Measurements from ENCODE around the gene KRTAP9-9. TPM values are rescaled to one million over a fixed set of nuclear protein-coding genes. Genes with fewer than 3 reads are reported as not detected.

The KRTAP9-9 gene
- polyA plus RNA-seq, 1 donor from 2014 or later, result not detected

GRCh38 chr17:41212524-41213169, 42.5 kb upstream of the KRTAP9-9 start:
- Histone ChIP-seq H3K4me3 (ENCODE audit: low read length) (no peak overlapping the region), H3K9me2 (ENCODE audit: insufficient read depth, low read length) (no peaks in the 10 kb centered on the region), H3K27me3 (ENCODE audit: insufficient read depth, low read depth, low read length) (no peaks in the 10 kb centered on the region), H3K36me3 (ENCODE audit: insufficient read depth, low read length) (no peaks in the 10 kb centered on the region), H3K79me2 (replicated peaks; ENCODE audit: insufficient read depth, low read length) (no peaks in the 10 kb centered on the region), H3K27ac (ENCODE audit: low read length) (no peak overlapping the region), H3F3A (ENCODE audit: insufficient read depth, low read length, poor library complexity, severe bottlenecking) (no peaks in the 10 kb centered on the region), H2AFZ (ENCODE audit: low read depth, low read length) (no peak overlapping the region), H3K9ac (ENCODE audit: low read length) (no peak overlapping the region), H3K4me2 (ENCODE audit: low read length) (no peak overlapping the region), H3K9me3 (ENCODE audit: low read length) (no peaks in the 10 kb centered on the region), H4K20me1 (ENCODE audit: insufficient read depth) (no peaks in the 10 kb centered on the region)
- TF ChIP-seq CTCF (IDR thresholded peaks at IDR 0.05; ENCODE audit: poor library complexity, severe bottlenecking), result no peak
- TF ChIP-seq, protein P1, sequence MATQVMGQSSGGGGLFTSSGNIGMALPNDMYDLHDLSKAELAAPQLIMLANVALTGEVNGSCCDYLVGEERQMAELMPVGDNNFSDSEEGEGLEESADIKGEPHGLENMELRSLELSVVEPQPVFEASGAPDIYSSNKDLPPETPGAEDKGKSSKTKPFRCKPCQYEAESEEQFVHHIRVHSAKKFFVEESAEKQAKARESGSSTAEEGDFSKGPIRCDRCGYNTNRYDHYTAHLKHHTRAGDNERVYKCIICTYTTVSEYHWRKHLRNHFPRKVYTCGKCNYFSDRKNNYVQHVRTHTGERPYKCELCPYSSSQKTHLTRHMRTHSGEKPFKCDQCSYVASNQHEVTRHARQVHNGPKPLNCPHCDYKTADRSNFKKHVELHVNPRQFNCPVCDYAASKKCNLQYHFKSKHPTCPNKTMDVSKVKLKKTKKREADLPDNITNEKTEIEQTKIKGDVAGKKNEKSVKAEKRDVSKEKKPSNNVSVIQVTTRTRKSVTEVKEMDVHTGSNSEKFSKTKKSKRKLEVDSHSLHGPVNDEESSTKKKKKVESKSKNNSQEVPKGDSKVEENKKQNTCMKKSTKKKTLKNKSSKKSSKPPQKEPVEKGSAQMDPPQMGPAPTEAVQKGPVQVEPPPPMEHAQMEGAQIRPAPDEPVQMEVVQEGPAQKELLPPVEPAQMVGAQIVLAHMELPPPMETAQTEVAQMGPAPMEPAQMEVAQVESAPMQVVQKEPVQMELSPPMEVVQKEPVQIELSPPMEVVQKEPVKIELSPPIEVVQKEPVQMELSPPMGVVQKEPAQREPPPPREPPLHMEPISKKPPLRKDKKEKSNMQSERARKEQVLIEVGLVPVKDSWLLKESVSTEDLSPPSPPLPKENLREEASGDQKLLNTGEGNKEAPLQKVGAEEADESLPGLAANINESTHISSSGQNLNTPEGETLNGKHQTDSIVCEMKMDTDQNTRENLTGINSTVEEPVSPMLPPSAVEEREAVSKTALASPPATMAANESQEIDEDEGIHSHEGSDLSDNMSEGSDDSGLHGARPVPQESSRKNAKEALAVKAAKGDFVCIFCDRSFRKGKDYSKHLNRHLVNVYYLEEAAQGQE (IDR thresholded peaks at IDR 0.05; ENCODE audit: borderline replicate concordance), result no peak
- no peak for TF ChIP-seq POLR2AphosphoS5 (IDR thresholded peaks at IDR 0.05)
- TF ChIP-seq MXI1 (conservative IDR thresholded peaks at IDR 0.05; ENCODE audit: poor library complexity, severe bottlenecking), result no peak
- TF ChIP-seq SMC3 (conservative IDR thresholded peaks at IDR 0.05; ENCODE audit: poor library complexity), result no peak
- no peak for TF ChIP-seq TAF1 (IDR thresholded peaks at IDR 0.05; ENCODE audit: low read depth)
- TF ChIP-seq EZH2 (IDR thresholded peaks at IDR 0.05; ENCODE audit: borderline replicate concordance, insufficient read depth, low read length, poor library complexity, severe bottlenecking), result no peak
- TF ChIP-seq EP300 (conservative IDR thresholded peaks at IDR 0.05; ENCODE audit: poor library complexity, severe bottlenecking), result no peak
- no peak for TF ChIP-seq RAD21 (conservative IDR thresholded peaks at IDR 0.05)

DNA sequence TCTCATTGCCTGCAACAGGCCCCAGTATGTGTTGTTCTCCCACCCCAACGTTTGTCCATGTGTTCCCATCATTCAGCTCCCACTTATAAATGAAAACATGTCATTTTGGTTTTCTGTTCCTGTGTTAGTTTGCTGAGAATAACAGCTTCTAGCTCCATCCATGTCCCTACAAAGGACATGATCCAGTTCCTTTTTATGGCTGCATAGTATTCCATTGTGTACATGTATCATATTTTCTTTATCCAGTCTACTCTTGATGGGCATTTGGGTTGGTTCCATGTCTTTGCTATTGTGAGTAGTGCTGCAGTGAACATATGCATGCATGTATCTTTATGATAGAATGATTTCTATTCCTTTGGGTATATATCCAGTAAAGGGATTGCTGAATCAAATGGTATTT, 39.5 kb upstream of the KRTAP9-9 start:
- no peaks in the 10 kb centered on the region for H3K9me3 ChIP-seq (ENCODE audit: low read length)
- no peaks in the 10 kb centered on the region for H3K79me2 ChIP-seq (replicated peaks; ENCODE audit: insufficient read depth, low read length)
- TF ChIP-seq POLR2AphosphoS5 (IDR thresholded peaks at IDR 0.05), result no peak
- no peaks in the 10 kb centered on the region for H3K9me2 ChIP-seq (ENCODE audit: insufficient read depth, low read length)
- H4K20me1 ChIP-seq (ENCODE audit: insufficient read depth), result no peaks in the 10 kb centered on the region
- no peak overlapping the region for H2AFZ ChIP-seq (ENCODE audit: low read depth, low read length)
- no peak overlapping the region for H3K9ac ChIP-seq (ENCODE audit: low read length)
- H3K4me3 ChIP-seq (ENCODE audit: low read length), result no peak overlapping the region
- H3K36me3 ChIP-seq (ENCODE audit: insufficient read depth, low read length), result no peaks in the 10 kb centered on the region
- no peak overlapping the region for H3K4me2 ChIP-seq (ENCODE audit: low read length)
- no peaks in the 10 kb centered on the region for H3K27me3 ChIP-seq (ENCODE audit: insufficient read depth, low read depth, low read length)
- H3K27ac ChIP-seq (ENCODE audit: low read length), result no peak overlapping the region
- H3F3A ChIP-seq (ENCODE audit: insufficient read depth, low read length, poor library complexity, severe bottlenecking), result no peaks in the 10 kb centered on the region
